ENCODE data around the gene SNRPD3.

SNRPD3 gene

DNA sequence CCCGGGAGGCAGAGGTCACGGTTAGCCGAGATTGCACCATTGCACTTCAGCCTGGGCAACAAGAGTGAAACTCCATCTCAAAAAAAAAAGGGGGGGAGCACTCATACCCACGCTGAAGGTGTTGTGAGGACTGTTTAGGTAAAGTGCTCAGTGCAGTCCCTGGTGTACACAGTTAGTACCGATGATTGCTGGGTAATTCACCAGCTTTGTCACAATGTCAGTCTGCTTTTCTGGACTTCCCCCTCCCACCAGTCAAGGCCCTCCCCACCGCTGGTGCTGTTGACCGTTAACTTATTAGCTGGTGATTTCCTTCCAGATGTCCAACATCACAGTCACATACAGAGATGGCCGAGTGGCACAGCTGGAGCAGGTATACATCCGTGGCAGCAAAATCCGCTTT, 11.9 kb downstream of the SNRPD3 start:
- no peak for DNase-seq (ENCODE audit: low read depth in 3 of 3)

GRCh38 chr22:24571266-24571665, 15.5 kb downstream of the SNRPD3 start:
- DNase-seq (ENCODE audit: low read depth in 3 of 3): no peak

GRCh38 chr22:24576778-24577177, 21.0 kb downstream of the SNRPD3 start:
- no peak for DNase-seq (ENCODE audit: low read depth in 3 of 3)

DNA sequence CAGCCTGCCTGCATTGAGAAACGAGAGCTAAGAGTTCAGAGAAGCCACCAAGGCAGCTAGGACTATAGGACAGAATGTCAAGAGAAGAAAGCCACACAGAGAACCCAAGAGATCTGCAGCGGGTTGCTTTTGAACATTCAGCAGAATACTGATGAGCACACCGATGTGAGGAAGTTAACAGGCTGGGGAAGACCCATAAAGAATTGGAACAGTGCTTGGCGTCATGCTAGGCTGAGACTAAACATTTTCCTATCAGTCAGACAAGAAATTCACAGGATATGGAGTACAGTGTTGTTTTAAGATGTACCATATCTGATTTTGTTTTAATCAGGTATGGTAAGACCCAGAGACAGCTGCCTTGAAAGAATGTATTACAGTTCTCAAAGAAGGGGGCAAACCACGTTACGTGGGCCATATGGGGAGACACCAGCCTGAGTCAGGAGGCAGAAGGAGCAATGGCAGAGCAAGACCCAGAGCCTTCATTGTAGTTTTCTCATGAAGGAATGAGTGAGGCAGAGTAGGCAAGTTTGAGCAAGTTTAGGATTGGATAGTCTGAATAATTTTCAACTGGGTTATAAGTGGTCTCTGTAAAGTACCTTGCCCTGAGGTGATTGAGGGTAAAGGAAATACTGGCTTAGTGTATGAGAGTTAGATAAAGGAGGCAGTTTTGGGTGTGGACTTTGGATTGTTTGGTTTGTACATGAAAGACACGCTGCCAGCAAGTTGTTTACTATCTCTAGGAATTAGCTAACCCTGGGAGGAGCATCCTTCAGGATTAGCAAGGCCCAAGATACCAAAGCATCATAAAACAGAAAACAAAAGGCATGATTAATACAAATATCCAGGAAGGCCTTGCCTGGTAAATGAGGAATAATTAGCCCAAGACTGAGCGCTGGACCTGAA, 22.8 kb downstream of the SNRPD3 start:
- DNase-seq (ENCODE audit: low read depth in 3 of 3): no peak

- DNase-seq (ENCODE audit: low read depth in 3 of 3): no peak
These were observed 23.4 kb downstream of the SNRPD3 start for GRCh38 chr22:24579258-24579601.

- no peak for DNase-seq (ENCODE audit: low read depth in 3 of 3)
These were observed 24.5 kb downstream of the SNRPD3 start for GRCh38 chr22:24580276-24580675.

- no peak for DNase-seq (ENCODE audit: low read depth in 3 of 3)
These were observed 26.4 kb downstream of the SNRPD3 start for GRCh38 chr22:24582056-24582814.

DNA sequence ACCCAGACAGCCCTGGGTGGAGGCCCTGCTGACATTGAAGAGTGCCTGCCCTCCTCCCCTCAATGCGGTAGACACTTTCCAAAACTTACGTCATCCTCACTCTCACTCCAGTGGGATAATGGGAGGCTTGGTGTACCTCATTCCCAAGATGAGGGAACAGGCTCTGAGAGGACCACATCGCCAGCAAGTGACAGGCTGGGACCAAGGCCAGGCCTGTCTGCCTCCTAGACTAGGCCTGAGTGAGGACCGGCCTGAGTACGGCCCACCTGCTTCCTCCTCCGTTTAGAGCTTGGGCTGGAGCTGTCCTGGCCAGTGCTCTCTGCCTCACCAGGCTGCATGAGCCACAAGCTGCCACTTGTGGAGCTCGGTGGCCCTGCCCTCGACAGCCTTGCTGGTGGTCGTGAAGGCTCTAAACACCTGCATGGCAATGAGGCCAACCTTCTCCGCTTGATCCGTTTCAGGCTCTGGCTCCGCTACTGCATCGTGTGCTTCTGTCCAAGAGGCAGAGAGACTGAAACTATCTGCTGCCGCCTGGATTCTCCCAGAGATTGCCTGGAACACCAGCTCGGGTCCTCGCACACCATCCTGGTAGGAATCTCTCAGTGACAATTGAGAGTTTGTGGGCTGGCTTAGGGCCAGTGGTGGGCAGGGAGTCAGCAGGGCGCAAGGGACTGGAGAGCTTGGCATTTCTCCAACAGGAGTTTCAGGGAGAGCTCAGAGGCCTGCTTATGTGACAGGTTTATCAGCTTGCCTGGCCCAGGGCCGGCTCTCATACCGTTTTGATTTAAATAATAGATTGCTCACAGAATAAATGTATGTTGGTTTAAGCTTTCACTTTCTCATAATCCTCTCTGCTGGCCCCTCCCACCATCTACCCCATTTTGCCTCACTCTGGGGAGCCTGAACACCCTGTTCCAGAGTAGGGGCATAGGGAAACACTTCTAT, 27.7 kb downstream of the SNRPD3 start:
- DNase-seq (ENCODE audit: low read depth in 3 of 3): no peak

DNA sequence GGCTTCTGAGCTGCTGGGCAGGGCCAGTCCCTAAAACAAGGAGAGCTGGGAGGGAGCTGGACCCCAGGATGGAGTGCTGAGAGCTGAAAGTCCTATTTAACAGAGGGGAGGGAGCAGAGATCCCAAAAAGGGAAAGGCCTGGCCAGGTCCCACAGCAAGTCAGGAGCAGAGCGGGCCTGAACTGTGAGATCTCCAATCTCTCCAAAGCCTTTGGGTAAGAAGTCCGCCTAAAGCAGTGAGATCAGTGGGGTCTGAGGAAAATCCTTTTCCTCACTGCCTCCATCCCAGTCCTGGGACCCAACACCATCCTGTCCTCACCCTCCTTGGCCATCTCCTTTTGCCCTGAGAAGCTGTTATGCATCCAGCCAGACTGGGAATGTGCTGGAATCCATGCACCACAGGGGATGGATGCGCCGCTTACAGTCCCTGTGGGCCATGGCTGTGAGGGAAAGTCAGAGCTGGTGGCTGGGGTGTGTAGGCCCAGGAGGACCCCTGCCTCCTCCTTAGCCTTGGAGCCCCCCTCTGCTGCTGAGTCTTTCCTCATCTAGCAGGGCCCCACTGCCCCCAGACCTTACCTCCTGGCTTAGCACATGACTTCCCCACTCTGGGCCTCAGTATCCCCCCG, 28.5 kb downstream of the SNRPD3 start:
- DNase-seq (ENCODE audit: low read depth in 3 of 3): no peak

DNA sequence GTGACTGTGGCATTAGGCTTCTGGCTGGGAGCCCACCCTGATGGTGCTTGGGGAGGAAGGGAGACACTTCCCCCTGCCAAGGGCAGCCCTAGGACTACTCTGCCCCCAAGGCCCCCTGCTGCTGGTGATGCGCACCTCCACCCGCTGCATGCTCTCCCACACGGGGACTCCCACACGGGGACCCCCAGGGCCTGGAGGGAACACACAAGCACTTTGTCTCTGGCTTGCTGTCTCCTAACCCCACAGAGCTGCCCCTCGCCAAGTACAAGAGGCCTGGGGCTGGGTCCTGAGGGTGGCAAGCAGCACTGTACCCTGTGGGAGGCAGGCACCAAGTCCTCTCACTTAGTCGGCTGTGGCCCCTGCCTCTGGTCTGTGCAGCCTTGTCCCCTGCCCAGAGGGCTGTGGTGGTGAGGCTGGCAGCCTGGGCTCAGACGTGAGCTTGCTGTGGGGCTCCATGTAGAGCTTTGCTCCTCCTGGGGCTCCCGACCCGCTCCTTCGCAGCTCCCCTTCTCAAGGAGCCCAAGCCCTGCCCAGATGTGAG, 29.1 kb downstream of the SNRPD3 start:
- no peak for DNase-seq (ENCODE audit: low read depth in 3 of 3)

DNA sequence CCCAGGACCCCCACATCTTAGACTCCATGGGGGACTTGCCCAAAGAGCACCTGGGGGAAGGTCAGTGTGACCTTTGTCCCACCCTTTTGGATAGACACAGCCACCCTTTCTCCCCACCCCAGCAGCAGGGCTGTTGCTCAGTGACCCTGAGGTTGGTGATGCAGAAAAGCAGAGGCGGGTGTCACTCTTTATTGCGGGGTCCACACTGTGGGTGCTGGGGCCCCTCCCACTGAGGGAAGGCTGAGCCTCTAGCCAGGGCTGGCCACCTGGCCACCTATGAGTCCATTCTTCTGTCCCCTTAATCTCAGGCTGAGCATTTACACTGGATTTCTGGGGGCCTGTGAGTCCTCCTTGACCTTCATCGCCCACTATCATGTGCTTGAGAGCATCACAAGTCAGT, 29.7 kb downstream of the SNRPD3 start:
- no peak for DNase-seq (ENCODE audit: low read depth in 3 of 3)

- DNase-seq (ENCODE audit: low read depth in 3 of 3): no peak
These were observed 30.2 kb downstream of the SNRPD3 start for GRCh38 chr22:24585927-24586546.

DNA sequence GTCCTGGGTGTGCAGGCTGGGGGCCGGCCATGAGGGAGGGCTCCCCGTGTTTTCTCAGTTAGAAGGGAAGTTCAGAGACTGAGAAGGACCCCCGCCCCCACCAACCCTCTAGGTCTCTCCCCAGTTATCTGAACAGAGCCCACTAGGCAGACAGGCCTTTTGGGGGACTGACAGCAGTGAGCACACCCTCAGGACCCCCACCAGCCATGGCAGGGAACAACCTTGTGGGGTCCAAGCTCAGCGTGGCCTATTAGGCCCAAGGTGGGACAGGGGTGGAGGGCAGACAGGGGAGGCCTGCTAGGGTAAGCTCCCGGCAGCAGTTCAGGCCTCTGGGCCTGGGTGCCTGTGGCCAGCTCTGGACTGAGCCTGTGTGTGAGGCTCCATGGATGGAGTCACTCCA, 31.5 kb downstream of the SNRPD3 start:
- DNase-seq (ENCODE audit: low read depth in 3 of 3): no peak

GRCh38 chr22:24587948-24588347, 32.1 kb downstream of the SNRPD3 start:
- DNase-seq (ENCODE audit: low read depth in 3 of 3): no peak

- no peak for DNase-seq (ENCODE audit: low read depth in 3 of 3)
These were observed 32.6 kb downstream of the SNRPD3 start for GRCh38 chr22:24588381-24588756.

- no peak for DNase-seq (ENCODE audit: low read depth in 3 of 3)
These were observed 33.1 kb downstream of the SNRPD3 start for GRCh38 chr22:24588757-24589481.

GRCh38 chr22:24589518-24590030, 33.8 kb downstream of the SNRPD3 start:
- DNase-seq (ENCODE audit: low read depth in 3 of 3): no peak

DNA sequence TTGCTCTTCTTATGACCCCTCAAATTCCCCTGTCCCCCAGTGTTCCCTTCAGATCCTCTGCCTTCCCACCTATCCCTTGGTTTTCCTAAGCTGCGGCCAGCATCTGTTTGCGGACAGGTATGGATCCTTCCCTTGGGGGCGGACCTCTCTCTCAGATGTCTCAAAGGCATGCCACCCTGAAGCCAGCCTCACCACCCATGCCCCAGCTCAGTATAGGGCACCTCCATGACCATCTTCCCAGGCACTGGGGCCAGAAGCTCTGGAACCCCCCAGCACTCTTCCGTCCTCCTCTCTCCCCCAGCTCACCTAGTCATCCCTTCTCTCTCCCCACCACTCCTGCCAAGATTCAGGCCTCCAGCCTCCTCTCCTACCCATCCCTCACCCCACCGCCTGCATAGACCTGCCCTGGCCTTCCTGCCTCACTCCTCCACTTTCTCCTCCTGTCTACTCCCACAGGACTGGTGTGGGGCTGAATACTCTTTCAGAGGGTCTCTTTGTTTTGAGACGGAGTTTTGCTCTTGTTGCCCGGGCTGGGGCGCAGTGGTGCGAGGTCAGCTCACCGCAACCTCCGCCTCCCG, 34.9 kb downstream of the SNRPD3 start:
- DNase-seq (ENCODE audit: low read depth in 3 of 3): no peak

- no peak for DNase-seq (ENCODE audit: low read depth in 3 of 3)
These were observed 35.6 kb downstream of the SNRPD3 start for GRCh38 chr22:24591286-24591830.
